ENCODE data around the gene NTSR1. TPM values are rescaled to one million over a fixed set of nuclear protein-coding genes. Genes with fewer than 3 reads are reported as not detected.

The NTSR1 gene
- total RNA-seq, 4 donors from 2014 or later, result 0.04 to 0.13 TPM; not detected in 2

GRCh38 chr20:62773845-62774714 lies 65.4 kb downstream of the NTSR1 start:
- peaks cover 24 to 32% (median 31%) of the 10 kb centered on the region in 3 donors for H3K27me3 ChIP-seq
- no peaks in the 10 kb centered on the region for H3K36me3 ChIP-seq
- in situ Hi-C loops (cut with MboI; ENCODE audit: low sequenced_read_pairs in 4 of 4), result no loop called here
- no peak for DNase-seq
- peaks cover 0 to 4% of the 10 kb centered on the region in 2 donors for H3K4me1 ChIP-seq
- H3K27ac ChIP-seq, result no peak overlapping the region
- TF ChIP-seq, protein P1, sequence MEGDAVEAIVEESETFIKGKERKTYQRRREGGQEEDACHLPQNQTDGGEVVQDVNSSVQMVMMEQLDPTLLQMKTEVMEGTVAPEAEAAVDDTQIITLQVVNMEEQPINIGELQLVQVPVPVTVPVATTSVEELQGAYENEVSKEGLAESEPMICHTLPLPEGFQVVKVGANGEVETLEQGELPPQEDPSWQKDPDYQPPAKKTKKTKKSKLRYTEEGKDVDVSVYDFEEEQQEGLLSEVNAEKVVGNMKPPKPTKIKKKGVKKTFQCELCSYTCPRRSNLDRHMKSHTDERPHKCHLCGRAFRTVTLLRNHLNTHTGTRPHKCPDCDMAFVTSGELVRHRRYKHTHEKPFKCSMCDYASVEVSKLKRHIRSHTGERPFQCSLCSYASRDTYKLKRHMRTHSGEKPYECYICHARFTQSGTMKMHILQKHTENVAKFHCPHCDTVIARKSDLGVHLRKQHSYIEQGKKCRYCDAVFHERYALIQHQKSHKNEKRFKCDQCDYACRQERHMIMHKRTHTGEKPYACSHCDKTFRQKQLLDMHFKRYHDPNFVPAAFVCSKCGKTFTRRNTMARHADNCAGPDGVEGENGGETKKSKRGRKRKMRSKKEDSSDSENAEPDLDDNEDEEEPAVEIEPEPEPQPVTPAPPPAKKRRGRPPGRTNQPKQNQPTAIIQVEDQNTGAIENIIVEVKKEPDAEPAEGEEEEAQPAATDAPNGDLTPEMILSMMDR (IDR thresholded peaks at IDR 0.05 in 4 of 5, conservative IDR thresholded peaks at IDR 0.05 in 1 of 5), result no peak
- no peak for TF ChIP-seq POLR2A (IDR thresholded peaks at IDR 0.05)
- no peak overlapping the region for H3K4me3 ChIP-seq
- no peak for ATAC-seq
- H3K9me3 ChIP-seq, result no peaks in the 10 kb centered on the region
- intact Hi-C loops (cut with DNase I; ENCODE audit: low total_unique reads), result no loop called here

GRCh38 chr20:62774762-62775161 lies 66.1 kb downstream of the NTSR1 start:
- no peak for TF ChIP-seq POLR2A (IDR thresholded peaks at IDR 0.05)
- TF ChIP-seq, protein P1 (IDR thresholded peaks at IDR 0.05 in 4 of 5, conservative IDR thresholded peaks at IDR 0.05 in 1 of 5), result no peak
- no peaks in the 10 kb centered on the region for H3K9me3 ChIP-seq
- H3K36me3 ChIP-seq, result no peaks in the 10 kb centered on the region
- intact Hi-C loops (cut with DNase I; ENCODE audit: low total_unique reads) (no loop called here), in situ Hi-C loops (cut with MboI; ENCODE audit: low sequenced_read_pairs in 4 of 4) (loop anchor here in 1 of 4 donors (25.0 kb wide), 1 partner anchor 112 kb away; no protein-coding TSS in a partner anchor)
- DNase-seq (no peak), ATAC-seq (no peak)
- no peak overlapping the region for H3K4me3 ChIP-seq
- peaks cover 0 to 4% of the 10 kb centered on the region in 2 donors for H3K4me1 ChIP-seq
- H3K27me3 ChIP-seq, result peaks cover 24 to 32% (median 31%) of the 10 kb centered on the region in 3 donors
- H3K27ac ChIP-seq, result no peak overlapping the region

DNA sequence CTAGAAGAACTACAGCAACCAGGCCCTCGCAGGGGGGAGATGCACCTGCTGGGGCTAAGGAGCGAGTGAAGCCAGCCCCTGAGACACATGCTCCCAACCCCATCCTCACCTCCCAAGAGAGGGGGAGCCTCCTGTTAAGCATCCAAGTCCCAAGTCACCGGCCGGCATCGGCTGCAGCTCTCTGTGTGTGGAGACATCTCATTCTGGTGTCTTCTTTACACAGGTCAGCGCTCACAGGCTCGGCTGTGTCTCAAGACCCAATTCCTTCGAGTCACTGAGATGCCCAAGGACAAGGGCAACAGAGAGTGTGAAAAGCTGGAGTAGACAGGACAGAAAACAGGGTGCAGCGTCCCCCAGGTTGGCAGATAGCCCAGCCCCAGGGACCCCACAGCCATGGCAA lies 66.6 kb downstream of the NTSR1 start:
- no peak for TF ChIP-seq POLR2A (IDR thresholded peaks at IDR 0.05)
- TF ChIP-seq, protein P1 (IDR thresholded peaks at IDR 0.05 in 4 of 5, conservative IDR thresholded peaks at IDR 0.05 in 1 of 5), result no peak
- peaks cover 24 to 32% (median 31%) of the 10 kb centered on the region in 3 donors for H3K27me3 ChIP-seq
- intact Hi-C loops (cut with DNase I; ENCODE audit: low total_unique reads) (no loop called here), in situ Hi-C loops (cut with MboI; ENCODE audit: low sequenced_read_pairs in 4 of 4) (loop anchor here in 1 of 4 donors (25.0 kb wide), 1 partner anchor 113 kb away; no protein-coding TSS in a partner anchor)
- ATAC-seq (no peak), DNase-seq (no peak)
- no peaks in the 10 kb centered on the region for H3K9me3 ChIP-seq
- H3K36me3 ChIP-seq, result no peaks in the 10 kb centered on the region
- H3K4me3 ChIP-seq, result no peak overlapping the region
- no peak overlapping the region for H3K27ac ChIP-seq
- H3K4me1 ChIP-seq, result peaks cover 0 to 4% of the 10 kb centered on the region in 2 donors

- peak in 1 of 2 donors; percentile 24 for DNase-seq
Measured at GRCh38 chr20:62776035-62776691, 67.5 kb downstream of the NTSR1 start.

More at GRCh38 chr20:62776035-62776691, 67.5 kb downstream of the NTSR1 start:
- no peak overlapping the region for H3K27ac ChIP-seq
- no peak overlapping the region for H3K4me3 ChIP-seq
- H3K9me3 ChIP-seq, result no peaks in the 10 kb centered on the region
- no peak for TF ChIP-seq POLR2A (IDR thresholded peaks at IDR 0.05)
- TF ChIP-seq, protein P1 (IDR thresholded peaks at IDR 0.05 in 4 of 5, conservative IDR thresholded peaks at IDR 0.05 in 1 of 5), result no peak
- in situ Hi-C loops (cut with MboI; ENCODE audit: low sequenced_read_pairs in 4 of 4), result loop anchor here in 1 of 4 donors (25.0 kb wide), 1 partner anchor 114 kb away; no protein-coding TSS in a partner anchor
- H3K4me1 ChIP-seq, result peaks cover 0 to 4% of the 10 kb centered on the region in 2 donors
- peaks cover 21 to 27% (median 25%) of the 10 kb centered on the region in 3 donors for H3K27me3 ChIP-seq
- peak in 1 of 2 donors; percentile 25 for ATAC-seq
- intact Hi-C loops (cut with DNase I; ENCODE audit: low total_unique reads), result no loop called here
- no peaks in the 10 kb centered on the region for H3K36me3 ChIP-seq
